HL-60 (cell line): Measurements from ENCODE around the gene SURF2.

Source experiments
- GABPA ChIP-seq: IDR thresholded peaks from 2 replicates; pipeline ENCODE4 v1.6.1; 2012; ENCODE audit warnings: low read depth
- POLR2AphosphoS5 ChIP-seq: IDR thresholded peaks from 2 replicates; pipeline ENCODE4 v1.6.1; 2012; ENCODE audit warnings: low read depth
- TF ChIP-seq, protein P1 (sequence below): IDR thresholded peaks from one replicate; pipeline ENCODE4 v1.5.1; 2011; ENCODE audit warnings: low read length, control low read depth, inconsistent platforms; ENCODE audit not compliant: insufficient read depth

DNA sequence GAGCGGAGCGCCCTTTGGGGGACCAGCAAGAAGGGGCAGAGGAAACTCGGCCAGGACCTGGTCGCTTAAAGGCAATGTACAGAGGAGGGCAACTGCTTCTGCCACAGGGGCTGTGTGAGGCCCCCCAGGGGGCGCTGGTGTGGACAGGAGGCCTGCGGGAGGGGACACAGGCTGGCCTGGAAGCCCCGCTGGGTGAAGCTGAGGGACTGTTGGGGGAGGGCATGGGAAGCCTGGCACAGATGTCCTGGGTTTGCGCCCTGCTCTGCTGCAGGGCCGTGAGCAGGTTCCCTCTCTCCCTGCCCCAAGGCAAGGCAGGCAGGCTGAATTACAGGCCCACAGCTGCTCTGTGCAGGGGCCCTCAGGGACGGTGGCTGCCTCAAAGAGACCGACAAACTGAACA is 13.8 kb upstream of the SURF2 start:
- TF ChIP-seq, protein P1, sequence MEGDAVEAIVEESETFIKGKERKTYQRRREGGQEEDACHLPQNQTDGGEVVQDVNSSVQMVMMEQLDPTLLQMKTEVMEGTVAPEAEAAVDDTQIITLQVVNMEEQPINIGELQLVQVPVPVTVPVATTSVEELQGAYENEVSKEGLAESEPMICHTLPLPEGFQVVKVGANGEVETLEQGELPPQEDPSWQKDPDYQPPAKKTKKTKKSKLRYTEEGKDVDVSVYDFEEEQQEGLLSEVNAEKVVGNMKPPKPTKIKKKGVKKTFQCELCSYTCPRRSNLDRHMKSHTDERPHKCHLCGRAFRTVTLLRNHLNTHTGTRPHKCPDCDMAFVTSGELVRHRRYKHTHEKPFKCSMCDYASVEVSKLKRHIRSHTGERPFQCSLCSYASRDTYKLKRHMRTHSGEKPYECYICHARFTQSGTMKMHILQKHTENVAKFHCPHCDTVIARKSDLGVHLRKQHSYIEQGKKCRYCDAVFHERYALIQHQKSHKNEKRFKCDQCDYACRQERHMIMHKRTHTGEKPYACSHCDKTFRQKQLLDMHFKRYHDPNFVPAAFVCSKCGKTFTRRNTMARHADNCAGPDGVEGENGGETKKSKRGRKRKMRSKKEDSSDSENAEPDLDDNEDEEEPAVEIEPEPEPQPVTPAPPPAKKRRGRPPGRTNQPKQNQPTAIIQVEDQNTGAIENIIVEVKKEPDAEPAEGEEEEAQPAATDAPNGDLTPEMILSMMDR, result no peak
- no peak for TF ChIP-seq POLR2AphosphoS5
- TF ChIP-seq GABPA, result no peak
